ENCODE measurements around the gene CES2. TPM values are rescaled to one million over a fixed set of nuclear protein-coding genes. Genes with fewer than 3 reads are reported as not detected.

Gene CES2
- total RNA-seq, 1 experiment from 2014 or later: 35.4 TPM

DNA sequence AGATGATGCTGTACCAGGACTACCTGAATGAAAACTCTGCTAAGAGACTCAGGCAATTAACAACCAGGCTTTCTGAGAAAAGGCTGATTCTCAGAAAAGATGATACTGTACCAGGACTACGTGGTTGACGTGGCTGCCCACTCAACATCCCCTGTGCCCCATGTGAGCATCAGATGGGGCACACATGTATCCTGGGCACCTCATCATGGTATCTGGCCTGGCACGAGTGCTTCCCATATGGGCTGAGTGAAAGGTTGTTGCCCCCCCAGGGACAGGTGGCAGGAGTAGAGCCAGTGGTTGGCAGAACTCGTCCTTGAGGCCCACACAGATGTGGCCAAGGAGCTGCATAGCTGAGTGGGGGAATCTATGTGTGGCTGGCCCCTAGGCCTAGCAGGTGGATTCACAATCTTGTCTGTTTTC is 49.6 kb downstream of the CES2 start:
- Histone ChIP-seq H3K27me3 (ENCODE audit: insufficient read depth, low read length) (no peaks in the 10 kb centered on the region), H3K9ac (ENCODE audit: low read length) (no peak overlapping the region), H3K27ac (ENCODE audit: low read depth, low read length) (no peak overlapping the region), H2AFZ (ENCODE audit: low read depth, low read length, poor library complexity, severe bottlenecking) (no peak overlapping the region), H3K4me3 (replicated peaks in 1 of 2; ENCODE audit: low read depth in 1 of 2, low read length in 2 of 2) (no peak overlapping the region), H3K4me2 (ENCODE audit: low read length) (no peak overlapping the region), H3K79me2 (ENCODE audit: insufficient read depth, low read length) (no peaks in the 10 kb centered on the region), H3K36me3 (ENCODE audit: control insufficient read depth in 1 of 2, insufficient read depth in 2 of 2, low read length in 2 of 2) (no peaks in the 10 kb centered on the region), H3K4me1 (ENCODE audit: control insufficient read depth in 1 of 2, insufficient read depth in 2 of 2, low read length in 2 of 2) (peaks cover 0 to 3% of the 10 kb centered on the region in 2 experiments; a peak in 1 of 4 replicates), H3K9me2 (ENCODE audit: insufficient read depth) (no peaks in the 10 kb centered on the region), H4K20me1 (ENCODE audit: insufficient read depth) (no peaks in the 10 kb centered on the region), H3K9me3 (ENCODE audit: control insufficient read depth in 1 of 2, insufficient read depth in 1 of 2, low read depth in 1 of 2, low read length in 2 of 2) (no peaks in the 10 kb centered on the region)
- ChIA-PET CTCF (no interaction called here), POLR2A (no interaction called here), RAD21 (ENCODE audit: low non-redundant PET in 1 of 2, low total read pairs in 2 of 2, uncharacterized antibody in 2 of 2, unreplicated experiment in 2 of 2) (no interaction called here)
- intact Hi-C loops (cut with micrococcal nuclease): no loop called here
- no peak for ATAC-seq
- TF ChIP-seq CBX3 (IDR thresholded peaks at IDR 0.05; ENCODE audit: low read depth) (no peak), TCF7L2 (IDR thresholded peaks at IDR 0.05; ENCODE audit: borderline replicate concordance, extremely low read depth, insufficient read depth, insufficient read length) (no peak), CEBPB (IDR thresholded peaks at IDR 0.05; ENCODE audit: low read depth) (no peak), POLR2AphosphoS5 (IDR thresholded peaks at IDR 0.05; ENCODE audit: low read depth, low read length) (no peak), YY1 (IDR thresholded peaks at IDR 0.05; ENCODE audit: extremely low read depth, insufficient replicate concordance, low read depth, low read length) (no peak), EZH2phosphoT487 (IDR thresholded peaks at IDR 0.05; ENCODE audit: borderline replicate concordance) (no peak), ELF1 (IDR thresholded peaks at IDR 0.05; ENCODE audit: borderline replicate concordance, low read depth) (no peak), POLR2A (IDR thresholded peaks at IDR 0.05; ENCODE audit: borderline replicate concordance, extremely low read depth, insufficient read depth, insufficient read length) (no peak), SP1 (IDR thresholded peaks at IDR 0.05; ENCODE audit: low read depth) (no peak), EGR1 (IDR thresholded peaks at IDR 0.05; ENCODE audit: low read depth) (no peak), ZNF274 (IDR thresholded peaks at IDR 0.05; ENCODE audit: low read depth, low read length) (no peak), FOSL1 (IDR thresholded peaks at IDR 0.05; ENCODE audit: low read depth) (no peak), ZBTB33 (IDR thresholded peaks at IDR 0.05; ENCODE audit: extremely low read depth, insufficient replicate concordance, low read length) (no peak), JUND (IDR thresholded peaks at IDR 0.05) (no peak)
- TF ChIP-seq, protein P1, sequence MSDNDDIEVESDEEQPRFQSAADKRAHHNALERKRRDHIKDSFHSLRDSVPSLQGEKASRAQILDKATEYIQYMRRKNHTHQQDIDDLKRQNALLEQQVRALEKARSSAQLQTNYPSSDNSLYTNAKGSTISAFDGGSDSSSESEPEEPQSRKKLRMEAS (IDR thresholded peaks at IDR 0.05): no peak
- TF ChIP-seq, protein P2, sequence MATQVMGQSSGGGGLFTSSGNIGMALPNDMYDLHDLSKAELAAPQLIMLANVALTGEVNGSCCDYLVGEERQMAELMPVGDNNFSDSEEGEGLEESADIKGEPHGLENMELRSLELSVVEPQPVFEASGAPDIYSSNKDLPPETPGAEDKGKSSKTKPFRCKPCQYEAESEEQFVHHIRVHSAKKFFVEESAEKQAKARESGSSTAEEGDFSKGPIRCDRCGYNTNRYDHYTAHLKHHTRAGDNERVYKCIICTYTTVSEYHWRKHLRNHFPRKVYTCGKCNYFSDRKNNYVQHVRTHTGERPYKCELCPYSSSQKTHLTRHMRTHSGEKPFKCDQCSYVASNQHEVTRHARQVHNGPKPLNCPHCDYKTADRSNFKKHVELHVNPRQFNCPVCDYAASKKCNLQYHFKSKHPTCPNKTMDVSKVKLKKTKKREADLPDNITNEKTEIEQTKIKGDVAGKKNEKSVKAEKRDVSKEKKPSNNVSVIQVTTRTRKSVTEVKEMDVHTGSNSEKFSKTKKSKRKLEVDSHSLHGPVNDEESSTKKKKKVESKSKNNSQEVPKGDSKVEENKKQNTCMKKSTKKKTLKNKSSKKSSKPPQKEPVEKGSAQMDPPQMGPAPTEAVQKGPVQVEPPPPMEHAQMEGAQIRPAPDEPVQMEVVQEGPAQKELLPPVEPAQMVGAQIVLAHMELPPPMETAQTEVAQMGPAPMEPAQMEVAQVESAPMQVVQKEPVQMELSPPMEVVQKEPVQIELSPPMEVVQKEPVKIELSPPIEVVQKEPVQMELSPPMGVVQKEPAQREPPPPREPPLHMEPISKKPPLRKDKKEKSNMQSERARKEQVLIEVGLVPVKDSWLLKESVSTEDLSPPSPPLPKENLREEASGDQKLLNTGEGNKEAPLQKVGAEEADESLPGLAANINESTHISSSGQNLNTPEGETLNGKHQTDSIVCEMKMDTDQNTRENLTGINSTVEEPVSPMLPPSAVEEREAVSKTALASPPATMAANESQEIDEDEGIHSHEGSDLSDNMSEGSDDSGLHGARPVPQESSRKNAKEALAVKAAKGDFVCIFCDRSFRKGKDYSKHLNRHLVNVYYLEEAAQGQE (IDR thresholded peaks at IDR 0.05; ENCODE audit: low read depth): no peak
- TF ChIP-seq, protein P3, sequence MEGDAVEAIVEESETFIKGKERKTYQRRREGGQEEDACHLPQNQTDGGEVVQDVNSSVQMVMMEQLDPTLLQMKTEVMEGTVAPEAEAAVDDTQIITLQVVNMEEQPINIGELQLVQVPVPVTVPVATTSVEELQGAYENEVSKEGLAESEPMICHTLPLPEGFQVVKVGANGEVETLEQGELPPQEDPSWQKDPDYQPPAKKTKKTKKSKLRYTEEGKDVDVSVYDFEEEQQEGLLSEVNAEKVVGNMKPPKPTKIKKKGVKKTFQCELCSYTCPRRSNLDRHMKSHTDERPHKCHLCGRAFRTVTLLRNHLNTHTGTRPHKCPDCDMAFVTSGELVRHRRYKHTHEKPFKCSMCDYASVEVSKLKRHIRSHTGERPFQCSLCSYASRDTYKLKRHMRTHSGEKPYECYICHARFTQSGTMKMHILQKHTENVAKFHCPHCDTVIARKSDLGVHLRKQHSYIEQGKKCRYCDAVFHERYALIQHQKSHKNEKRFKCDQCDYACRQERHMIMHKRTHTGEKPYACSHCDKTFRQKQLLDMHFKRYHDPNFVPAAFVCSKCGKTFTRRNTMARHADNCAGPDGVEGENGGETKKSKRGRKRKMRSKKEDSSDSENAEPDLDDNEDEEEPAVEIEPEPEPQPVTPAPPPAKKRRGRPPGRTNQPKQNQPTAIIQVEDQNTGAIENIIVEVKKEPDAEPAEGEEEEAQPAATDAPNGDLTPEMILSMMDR (IDR thresholded peaks at IDR 0.05 in 2 of 3, conservative IDR thresholded peaks at IDR 0.05 in 1 of 3; ENCODE audit: borderline replicate concordance in 1 of 3, insufficient read depth in 1 of 3, low read depth in 2 of 3, low read length in 2 of 3): no peak
- TF ChIP-seq, protein P4, sequence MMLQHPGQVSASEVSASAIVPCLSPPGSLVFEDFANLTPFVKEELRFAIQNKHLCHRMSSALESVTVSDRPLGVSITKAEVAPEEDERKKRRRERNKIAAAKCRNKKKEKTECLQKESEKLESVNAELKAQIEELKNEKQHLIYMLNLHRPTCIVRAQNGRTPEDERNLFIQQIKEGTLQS (IDR thresholded peaks at IDR 0.05): no peak
- DNase-seq (ENCODE audit: low read depth, low spot score): no peak
- BruUV-seq (replicated peaks): no TSS peak

Measured in HCT116 (cell line).